Activated T-cell treated with anti-CD3 and anti-CD28 coated beads, Interleukin-2, amount 50 U/mL, for 1 hour (primary cell): ENCODE measurements around the gene LMBR1.

ENCODE experiments used
- DNase-seq: peaks from one replicate; pipeline ENCODE4 v3.0.0-alpha.2; 2020

LMBR1 gene

GRCh38 chr7:156680281-156680680 is 212.7 kb downstream of the LMBR1 start:
- DNase-seq = no peak

- no peak for DNase-seq
Observed at GRCh38 chr7:156677374-156678054, 215.5 kb downstream of the LMBR1 start.

GRCh38 chr7:156676263-156676662 is 216.7 kb downstream of the LMBR1 start:
- DNase-seq = no peak

- no peak for DNase-seq
Observed at GRCh38 chr7:156675721-156676120, 217.3 kb downstream of the LMBR1 start.

GRCh38 chr7:156673902-156674301 is 219.1 kb downstream of the LMBR1 start:
- DNase-seq = no peak

GRCh38 chr7:156673454-156673853 is 219.5 kb downstream of the LMBR1 start:
- no peak for DNase-seq

- DNase-seq = no peak
Observed at GRCh38 chr7:156669035-156669828, 223.8 kb downstream of the LMBR1 start.

GRCh38 chr7:156668130-156668741 is 224.7 kb downstream of the LMBR1 start:
- no peak for DNase-seq

- no peak for DNase-seq
Observed at GRCh38 chr7:156667110-156667426, 225.9 kb downstream of the LMBR1 start.

- DNase-seq = no peak
Observed at GRCh38 chr7:156666368-156667109, 226.4 kb downstream of the LMBR1 start.

GRCh38 chr7:156665101-156665500 is 227.9 kb downstream of the LMBR1 start:
- DNase-seq = no peak

- no peak for DNase-seq
Observed at GRCh38 chr7:156662277-156662676, 230.7 kb downstream of the LMBR1 start.

GRCh38 chr7:156661637-156662036 is 231.3 kb downstream of the LMBR1 start:
- no peak for DNase-seq

- DNase-seq = no peak
Observed at GRCh38 chr7:156659961-156660360, 233.0 kb downstream of the LMBR1 start.

GRCh38 chr7:156659203-156659602 is 233.8 kb downstream of the LMBR1 start:
- DNase-seq = no peak

GRCh38 chr7:156657681-156658080 is 235.3 kb downstream of the LMBR1 start:
- DNase-seq = no peak

GRCh38 chr7:156656598-156656997 is 236.4 kb downstream of the LMBR1 start:
- no peak for DNase-seq

GRCh38 chr7:156655983-156656382 is 237.0 kb downstream of the LMBR1 start:
- no peak for DNase-seq

- no peak for DNase-seq
Observed at GRCh38 chr7:156655251-156655650, 237.7 kb downstream of the LMBR1 start.

GRCh38 chr7:156654511-156655234 is 238.3 kb downstream of the LMBR1 start:
- DNase-seq = no peak

GRCh38 chr7:156652886-156653568 is 240.0 kb downstream of the LMBR1 start:
- no peak for DNase-seq

GRCh38 chr7:156651474-156651873 is 241.5 kb downstream of the LMBR1 start:
- no peak for DNase-seq
